Stimulated activated CD4-positive, alpha-beta T cell treated with anti-CD3 and anti-CD28 coated beads, Interleukin-4, amount 100 ng/mL, for 24 hours (primary cell): Measurements from ENCODE around the gene NELL1.
"Not testable (repeated sequence)": the region's sequence is repeated elsewhere in the genome, so short reads cannot be mapped to it uniquely, and the experiment has no call there.

Experiments
- DNase-seq: peaks from one replicate; pipeline ENCODE4 v3.0.0-alpha.2; 2020

NELL1 gene

GRCh38 chr11:21258414-21258813, 589.0 kb downstream of the NELL1 start:
- DNase-seq = no peak

GRCh38 chr11:21260101-21260500, 590.7 kb downstream of the NELL1 start:
- DNase-seq = no peak

- DNase-seq = no peak
Observed at GRCh38 chr11:21262992-21263391, 593.6 kb downstream of the NELL1 start.

- DNase-seq = no peak
Observed at GRCh38 chr11:21264125-21264524, 594.7 kb downstream of the NELL1 start.

GRCh38 chr11:21268036-21268435, 598.6 kb downstream of the NELL1 start:
- DNase-seq = no peak

GRCh38 chr11:21272139-21272538, 602.8 kb downstream of the NELL1 start:
- not testable (repeated sequence) for DNase-seq

GRCh38 chr11:21278840-21279239, 609.5 kb downstream of the NELL1 start:
- no peak for DNase-seq

- no peak for DNase-seq
Observed at GRCh38 chr11:21285104-21285503, 615.7 kb downstream of the NELL1 start.

- no peak for DNase-seq
Observed at GRCh38 chr11:21289686-21290085, 620.3 kb downstream of the NELL1 start.

GRCh38 chr11:21295508-21295907, 626.1 kb downstream of the NELL1 start:
- DNase-seq = no peak

GRCh38 chr11:21301981-21302380, 632.6 kb downstream of the NELL1 start:
- DNase-seq = no peak

GRCh38 chr11:21306739-21307358, 637.5 kb downstream of the NELL1 start:
- no peak for DNase-seq

GRCh38 chr11:21307874-21308273, 638.5 kb downstream of the NELL1 start:
- no peak for DNase-seq

GRCh38 chr11:21316591-21316990, 647.2 kb downstream of the NELL1 start:
- DNase-seq = no peak

- DNase-seq = no peak
Observed at GRCh38 chr11:21321072-21321471, 651.7 kb downstream of the NELL1 start.

GRCh38 chr11:21321530-21321929, 652.1 kb downstream of the NELL1 start:
- no peak for DNase-seq

GRCh38 chr11:21323617-21324016, 654.2 kb downstream of the NELL1 start:
- DNase-seq = no peak

- DNase-seq = no peak
Observed at GRCh38 chr11:21343204-21343603, 673.8 kb downstream of the NELL1 start.

- no peak for DNase-seq
Observed at GRCh38 chr11:21346361-21346760, 677.0 kb downstream of the NELL1 start.

GRCh38 chr11:21350613-21351012, 681.2 kb downstream of the NELL1 start:
- DNase-seq = no peak

GRCh38 chr11:21353425-21353824, 684.0 kb downstream of the NELL1 start:
- DNase-seq = no peak

GRCh38 chr11:21364866-21365624, 695.7 kb downstream of the NELL1 start:
- no peak for DNase-seq

- no peak for DNase-seq
Observed at GRCh38 chr11:21369947-21370346, 700.6 kb downstream of the NELL1 start.

- DNase-seq = no peak
Observed at GRCh38 chr11:21371044-21371443, 701.7 kb downstream of the NELL1 start.

GRCh38 chr11:21372672-21373071, 703.3 kb downstream of the NELL1 start:
- no peak for DNase-seq
